Astrocyte (in vitro differentiated cells and primary cell): ENCODE measurements around the gene SHB. TPM values are rescaled to one million over a fixed set of nuclear protein-coding genes. Genes with fewer than 3 reads are reported as not detected.

Experiments used
- DNase-seq: peaks from one replicate; pipeline ENCODE4 v3.0.0-alpha.2; 2010; ENCODE audit warnings: low read depth
- FAIRE-seq: peaks from 2 replicates; lab custom pipeline; 2011; peaks lifted over from hg19 to GRCh38; lab: Jason Lieb, UNC
- H2AFZ ChIP-seq: 2 replicates; pipeline ENCODE4 v1.6.0; 2012; ENCODE audit warnings: low read depth, low read length, inconsistent platforms
- H3K27ac ChIP-seq: 2 replicates; pipeline ENCODE4 v1.5.1; 2011; ENCODE audit warnings: low read depth, low read length, inconsistent platforms
- H3K27me3 ChIP-seq: 2 replicates; pipeline ENCODE4 v1.6.0; 2011; ENCODE audit warnings: low read length, inconsistent platforms; ENCODE audit not compliant: insufficient read depth
- H3K36me3 ChIP-seq: 2 replicates; pipeline ENCODE4 v1.5.1; 2011; ENCODE audit warnings: low read length, inconsistent platforms; ENCODE audit not compliant: insufficient read depth
- H3K4me1 ChIP-seq: 2 replicates; pipeline ENCODE4 v1.5.1; 2011; ENCODE audit warnings: low read length, inconsistent platforms; ENCODE audit not compliant: insufficient read depth
- H3K4me2 ChIP-seq: 2 replicates; pipeline ENCODE4 v1.6.0; 2012; ENCODE audit warnings: low read length, inconsistent platforms
- H3K4me3 ChIP-seq: 2 replicates; pipeline ENCODE4 v1.5.1; 2011; ENCODE audit warnings: low read depth, mild to moderate bottlenecking, low read length, inconsistent platforms; ENCODE audit not compliant: insufficient read depth
- H3K79me2 ChIP-seq: 2 replicates; pipeline ENCODE4 v1.6.0; 2012; ENCODE audit warnings: mild to moderate bottlenecking, low read length, inconsistent platforms; ENCODE audit not compliant: insufficient read depth
- H3K9ac ChIP-seq: 2 replicates; pipeline ENCODE4 v1.6.0; 2012; ENCODE audit warnings: mild to moderate bottlenecking, low read length, inconsistent platforms
- H3K9me3 ChIP-seq: 2 replicates; pipeline ENCODE4 v1.5.1; 2012; ENCODE audit warnings: low read depth, mild to moderate bottlenecking, low read length, inconsistent platforms; ENCODE audit not compliant: insufficient read depth
- H4K20me1 ChIP-seq: 2 replicates; pipeline ENCODE4 v1.6.0; 2012; ENCODE audit warnings: low read length, inconsistent platforms; ENCODE audit not compliant: insufficient read depth
- H3K27ac Mint-ChIP-seq: one replicate; pipeline ENCODE4 v1.8.0; 2021; ENCODE audit warnings: mild to moderate bottlenecking, mixed read lengths; ENCODE audit not compliant: unreplicated experiment
- H3K27me3 Mint-ChIP-seq: one replicate; pipeline ENCODE4 v1.8.0; 2021; ENCODE audit warnings: low read depth, mixed read lengths; ENCODE audit not compliant: unreplicated experiment
- H3K36me3 Mint-ChIP-seq: one replicate; pipeline ENCODE4 v1.8.0; 2021; ENCODE audit warnings: low read depth, mixed read lengths; ENCODE audit not compliant: unreplicated experiment
- H3K4me1 Mint-ChIP-seq: one replicate; pipeline ENCODE4 v1.8.0; 2021; ENCODE audit warnings: low read depth, mixed read lengths; ENCODE audit not compliant: unreplicated experiment
- H3K4me3 Mint-ChIP-seq: one replicate; pipeline ENCODE4 v1.8.0; 2021; ENCODE audit warnings: mild to moderate bottlenecking, moderate library complexity, mixed read lengths; ENCODE audit not compliant: unreplicated experiment
- H3K9me3 Mint-ChIP-seq: one replicate; pipeline ENCODE4 v1.8.0; 2021; ENCODE audit warnings: mild to moderate bottlenecking, mixed read lengths; ENCODE audit not compliant: unreplicated experiment
- CTCF ChIP-seq: IDR thresholded peaks from 2 replicates; pipeline ENCODE4 v1.5.1; 2011; ENCODE audit warnings: low read depth, mild to moderate bottlenecking, inconsistent platforms, low read length, moderate library complexity; ENCODE audit not compliant: insufficient read depth
- EZH2 ChIP-seq: IDR thresholded peaks from 2 replicates; pipeline ENCODE4 v1.6.1; 2012; ENCODE audit warnings: mild to moderate bottlenecking, low read length, inconsistent platforms; ENCODE audit not compliant: insufficient read depth
- total RNA-seq: library from RNA; stranded (reverse); gene quantifications from 2 replicates; pipeline ENCODE4 v1.2.1, GENCODE V29; 2021

Gene SHB
- total RNA-seq, 1 donor from 2014 or later, result 53.4 TPM

GRCh38 chr9:38022995-38023394 is 46.0 kb downstream of the SHB start:
- H3K9me3 Mint-ChIP-seq, result no peaks in the 10 kb centered on the region
- no peak overlapping the region for H3K4me3 ChIP-seq
- DNase-seq (no peak), FAIRE-seq (no peak)
- H3K36me3 Mint-ChIP-seq, result peaks cover under 1% of the 10 kb centered on the region
- H2AFZ ChIP-seq, result no peak overlapping the region
- no peaks in the 10 kb centered on the region for H3K36me3 ChIP-seq
- H3K4me1 Mint-ChIP-seq, result peaks cover 89% of the 10 kb centered on the region
- H3K79me2 ChIP-seq, result peaks cover 81% of the 10 kb centered on the region
- H3K4me2 ChIP-seq, result no peak overlapping the region
- H3K27me3 Mint-ChIP-seq, result no peaks in the 10 kb centered on the region
- H3K4me1 ChIP-seq, result peaks cover 74% of the 10 kb centered on the region
- H4K20me1 ChIP-seq, result peaks cover 12% of the 10 kb centered on the region
- H3K4me3 Mint-ChIP-seq, result no peak overlapping the region
- no peak for TF ChIP-seq CTCF
- H3K27ac ChIP-seq, result no peak overlapping the region
- no peaks in the 10 kb centered on the region for H3K9me3 ChIP-seq
- H3K27ac Mint-ChIP-seq, result peak overlapping the region; percentile 100
- no peak overlapping the region for H3K9ac ChIP-seq
- no peaks in the 10 kb centered on the region for H3K27me3 ChIP-seq

- Histone ChIP-seq H3K36me3 (no peaks in the 10 kb centered on the region), H3K27me3 (no peaks in the 10 kb centered on the region), H4K20me1 (peaks cover 7% of the 10 kb centered on the region), H3K4me3 (no peak overlapping the region), H3K27ac (no peak overlapping the region), H3K4me2 (no peak overlapping the region), H3K9me3 (no peaks in the 10 kb centered on the region), H3K9ac (no peak overlapping the region), H2AFZ (no peak overlapping the region), H3K79me2 (peaks cover 81% of the 10 kb centered on the region), H3K4me1 (peaks cover 74% of the 10 kb centered on the region)
- TF ChIP-seq CTCF, result no peak
- TF ChIP-seq EZH2, result no peak
- Mint-ChIP-seq H3K27me3 (no peaks in the 10 kb centered on the region), H3K9me3 (no peaks in the 10 kb centered on the region), H3K4me3 (no peak overlapping the region), H3K27ac (peak overlapping the region; percentile 62), H3K36me3 (peaks cover 3% of the 10 kb centered on the region), H3K4me1 (peaks cover 89% of the 10 kb centered on the region)
- DNase-seq (no peak), FAIRE-seq (no peak)
Measured at GRCh38 chr9:38022203-38022895, 46.7 kb downstream of the SHB start.
